ENCODE measurements around the gene CFAP46.

- TF ChIP-seq, protein P1, sequence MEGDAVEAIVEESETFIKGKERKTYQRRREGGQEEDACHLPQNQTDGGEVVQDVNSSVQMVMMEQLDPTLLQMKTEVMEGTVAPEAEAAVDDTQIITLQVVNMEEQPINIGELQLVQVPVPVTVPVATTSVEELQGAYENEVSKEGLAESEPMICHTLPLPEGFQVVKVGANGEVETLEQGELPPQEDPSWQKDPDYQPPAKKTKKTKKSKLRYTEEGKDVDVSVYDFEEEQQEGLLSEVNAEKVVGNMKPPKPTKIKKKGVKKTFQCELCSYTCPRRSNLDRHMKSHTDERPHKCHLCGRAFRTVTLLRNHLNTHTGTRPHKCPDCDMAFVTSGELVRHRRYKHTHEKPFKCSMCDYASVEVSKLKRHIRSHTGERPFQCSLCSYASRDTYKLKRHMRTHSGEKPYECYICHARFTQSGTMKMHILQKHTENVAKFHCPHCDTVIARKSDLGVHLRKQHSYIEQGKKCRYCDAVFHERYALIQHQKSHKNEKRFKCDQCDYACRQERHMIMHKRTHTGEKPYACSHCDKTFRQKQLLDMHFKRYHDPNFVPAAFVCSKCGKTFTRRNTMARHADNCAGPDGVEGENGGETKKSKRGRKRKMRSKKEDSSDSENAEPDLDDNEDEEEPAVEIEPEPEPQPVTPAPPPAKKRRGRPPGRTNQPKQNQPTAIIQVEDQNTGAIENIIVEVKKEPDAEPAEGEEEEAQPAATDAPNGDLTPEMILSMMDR (conservative IDR thresholded peaks at IDR 0.05; ENCODE audit: low read length): no peak
- no peak for TF ChIP-seq EZH2phosphoT487 (IDR thresholded peaks at IDR 0.05; ENCODE audit: borderline replicate concordance)
These were observed 132.1 kb downstream of the CFAP46 start for GRCh38 chr10:132810141-132810806.
